HG03135 (cell line): Measurements from ENCODE around the gene INO80B.

Source experiments
- ATAC-seq: cut with Tn5 transposase; IDR thresholded peaks from one replicate; pipeline ENCODE4 v1.9.1; 2021; ENCODE audit warnings: mild to moderate bottlenecking, moderate library complexity; ENCODE audit not compliant: unreplicated experiment

The INO80B gene

DNA sequence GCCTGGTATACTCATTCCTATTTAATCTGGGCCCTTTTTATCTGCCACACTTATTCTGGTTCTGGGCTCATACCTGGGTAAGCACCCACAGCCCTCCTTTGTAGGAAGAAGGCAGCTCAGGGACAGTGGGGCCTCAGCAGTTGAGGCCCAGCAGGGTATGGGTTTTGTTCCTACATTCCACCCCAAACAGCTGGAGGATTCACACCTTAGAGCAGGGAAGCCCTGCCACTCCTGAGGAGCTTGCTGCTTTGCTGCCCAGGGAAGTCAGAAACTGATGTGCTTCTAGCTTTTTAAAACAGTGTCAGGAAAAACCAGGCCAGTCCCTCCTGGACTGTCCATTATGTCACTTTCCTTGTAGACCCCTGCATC, 45.7 kb downstream of the INO80B start:
- no peak for ATAC-seq

DNA sequence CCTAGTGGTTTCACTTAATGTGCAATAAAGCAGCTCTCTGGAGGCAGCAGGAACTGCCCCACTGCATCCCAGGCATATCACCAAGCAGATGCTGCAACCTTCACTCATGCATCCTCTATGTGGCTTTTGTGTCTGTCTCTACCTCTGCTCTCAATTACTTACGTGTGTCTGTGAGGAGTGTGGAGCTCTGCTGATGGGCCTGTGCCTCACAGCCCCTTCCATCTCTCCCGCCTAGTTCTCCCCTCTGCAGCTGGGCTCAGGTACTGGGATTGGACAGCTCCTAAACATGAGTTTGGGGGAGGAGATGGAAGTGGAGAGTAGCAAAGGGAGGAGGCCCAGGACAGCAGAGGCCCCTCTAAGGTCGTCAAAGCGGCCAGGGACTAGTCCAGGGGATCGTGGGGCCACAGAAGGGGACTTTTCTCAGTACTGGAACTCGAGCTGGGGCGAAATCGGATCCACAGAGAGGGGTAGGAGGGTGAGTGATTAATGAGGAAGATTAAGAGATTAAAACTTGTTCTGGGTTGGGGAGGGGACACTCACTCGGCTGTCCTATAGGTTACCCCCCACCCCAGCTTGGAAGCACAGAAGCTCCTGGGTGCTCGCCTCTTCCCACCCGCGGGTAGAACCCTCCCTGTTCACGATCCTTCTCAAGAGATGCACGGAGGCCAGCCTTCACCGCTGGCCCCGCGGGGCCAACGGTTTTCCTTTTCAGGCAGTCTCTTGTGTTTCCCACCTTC, 46.6 kb downstream of the INO80B start:
- ATAC-seq = no peak

- ATAC-seq = no peak
Observed at GRCh38 chr2:74502147-74502719, 47.3 kb downstream of the INO80B start.

GRCh38 chr2:74502720-74503505, 48.0 kb downstream of the INO80B start:
- ATAC-seq = no peak

GRCh38 chr2:74503506-74504475, 48.9 kb downstream of the INO80B start:
- ATAC-seq = no peak

GRCh38 chr2:74504591-74504990, 49.7 kb downstream of the INO80B start:
- no peak for ATAC-seq

DNA sequence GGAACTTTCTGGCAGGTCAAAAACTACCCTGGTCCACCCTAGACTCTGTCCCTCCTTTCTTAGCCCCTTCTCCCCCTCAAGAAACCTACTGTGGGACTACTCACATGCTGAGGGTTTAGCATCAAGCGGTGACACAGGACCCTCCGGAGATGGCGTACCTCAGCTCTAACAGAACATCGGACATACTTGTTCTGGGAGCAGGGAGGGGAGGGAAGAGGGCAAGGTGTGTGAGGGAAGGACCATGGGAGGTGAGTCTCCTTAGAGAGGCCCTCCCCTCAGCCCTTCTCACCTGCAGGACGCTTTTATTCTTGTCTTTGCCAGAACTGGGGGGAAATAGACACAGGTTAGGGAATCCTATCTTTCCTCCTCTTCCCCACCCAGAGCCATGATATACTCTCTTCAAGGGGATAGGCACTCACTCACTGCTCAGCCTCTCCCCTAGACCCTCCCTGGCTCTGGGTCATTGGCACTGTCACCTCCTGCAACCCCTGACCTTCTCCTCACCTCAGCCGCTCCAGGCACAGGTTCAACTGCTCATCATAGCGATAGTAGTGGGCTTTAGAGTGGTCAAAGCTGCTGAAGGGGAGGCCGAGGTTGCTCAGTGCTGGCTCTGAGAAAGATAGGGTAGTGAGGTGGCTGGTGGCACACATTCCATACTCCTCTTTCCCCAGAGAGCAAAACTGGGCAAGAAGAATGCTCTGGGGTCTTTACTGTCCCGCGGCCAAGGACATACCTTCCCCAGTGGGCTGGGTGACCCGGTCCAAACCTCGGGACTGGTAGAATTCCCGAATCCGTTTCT, 50.8 kb downstream of the INO80B start:
- no peak for ATAC-seq

- peak; percentile 86 for ATAC-seq
Observed at GRCh38 chr2:74507145-74507925, 52.4 kb downstream of the INO80B start, which contains the start of gene PCGF1. Gene PCGF1 (minus strand): TSS chr2:74507695. CDS start chr2:74507668, 27 bp downstream.
